Measurements from ENCODE around the gene ELL. TPM values are rescaled to one million over a fixed set of nuclear protein-coding genes. Genes with fewer than 3 reads are reported as not detected.

The ELL gene
- total RNA-seq, 6 experiments from 2014 or later: 15.7 to 17.8 (median 16.4) TPM

DNA sequence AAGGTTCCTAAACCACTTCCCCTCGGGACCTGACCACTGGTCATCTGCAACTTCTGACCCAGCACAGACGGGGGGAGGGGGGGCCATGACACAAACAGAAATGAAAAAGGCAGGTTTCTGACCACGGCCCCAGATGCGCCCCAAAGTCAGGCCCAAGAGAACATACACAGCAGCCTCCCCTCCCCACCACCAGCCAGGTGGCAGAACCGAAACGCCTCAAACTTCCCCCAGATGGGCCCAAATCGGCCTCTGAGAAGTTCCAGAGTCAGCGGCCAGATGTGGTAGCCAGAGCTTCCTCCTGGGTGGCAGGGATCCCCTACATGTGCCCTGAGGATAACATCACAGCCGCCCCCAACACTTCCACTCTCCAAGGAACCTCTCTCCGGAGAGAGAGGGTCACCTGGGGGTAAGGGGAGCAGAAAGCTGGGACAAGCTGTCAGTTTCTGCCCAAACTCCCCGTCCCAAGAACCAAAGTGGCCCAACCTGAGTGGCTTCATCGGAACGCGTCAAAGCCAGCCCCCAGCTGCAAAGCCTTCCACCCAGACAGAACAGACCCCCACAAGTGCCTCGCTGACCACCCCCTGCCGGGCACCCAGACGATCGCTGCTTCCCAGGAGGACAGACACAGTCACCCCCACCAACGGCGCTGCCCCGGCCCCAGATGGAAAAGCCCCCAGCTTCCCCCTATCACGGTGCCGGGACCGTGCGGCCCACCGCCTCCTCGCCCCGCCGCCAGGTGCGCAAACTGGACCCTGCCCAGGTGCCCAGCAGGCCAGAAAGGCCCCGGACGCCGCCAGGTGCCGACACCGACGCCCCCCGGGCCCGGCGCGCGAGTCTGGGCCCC, 800 bp downstream of the ELL start:
- Mint-ChIP-seq H3K9me3 (no peaks in the 10 kb centered on the region), H3K27ac (peak overlapping the region; percentile 97), H3K36me3 (ENCODE audit: low read depth) (peaks cover 7% of the 10 kb centered on the region), H3K27me3 (ENCODE audit: insufficient read depth) (peaks cover 2% of the 10 kb centered on the region; the same call in 1 of the 2 replicates), H3K4me3 (peak overlapping the region; percentile 92), H3K4me1 (ENCODE audit: low read depth) (peaks cover 25% of the 10 kb centered on the region)
- TF ChIP-seq, protein P1, sequence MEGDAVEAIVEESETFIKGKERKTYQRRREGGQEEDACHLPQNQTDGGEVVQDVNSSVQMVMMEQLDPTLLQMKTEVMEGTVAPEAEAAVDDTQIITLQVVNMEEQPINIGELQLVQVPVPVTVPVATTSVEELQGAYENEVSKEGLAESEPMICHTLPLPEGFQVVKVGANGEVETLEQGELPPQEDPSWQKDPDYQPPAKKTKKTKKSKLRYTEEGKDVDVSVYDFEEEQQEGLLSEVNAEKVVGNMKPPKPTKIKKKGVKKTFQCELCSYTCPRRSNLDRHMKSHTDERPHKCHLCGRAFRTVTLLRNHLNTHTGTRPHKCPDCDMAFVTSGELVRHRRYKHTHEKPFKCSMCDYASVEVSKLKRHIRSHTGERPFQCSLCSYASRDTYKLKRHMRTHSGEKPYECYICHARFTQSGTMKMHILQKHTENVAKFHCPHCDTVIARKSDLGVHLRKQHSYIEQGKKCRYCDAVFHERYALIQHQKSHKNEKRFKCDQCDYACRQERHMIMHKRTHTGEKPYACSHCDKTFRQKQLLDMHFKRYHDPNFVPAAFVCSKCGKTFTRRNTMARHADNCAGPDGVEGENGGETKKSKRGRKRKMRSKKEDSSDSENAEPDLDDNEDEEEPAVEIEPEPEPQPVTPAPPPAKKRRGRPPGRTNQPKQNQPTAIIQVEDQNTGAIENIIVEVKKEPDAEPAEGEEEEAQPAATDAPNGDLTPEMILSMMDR (IDR thresholded peaks at IDR 0.05): peak; percentile 43
- no peak for DNase-seq

DNA sequence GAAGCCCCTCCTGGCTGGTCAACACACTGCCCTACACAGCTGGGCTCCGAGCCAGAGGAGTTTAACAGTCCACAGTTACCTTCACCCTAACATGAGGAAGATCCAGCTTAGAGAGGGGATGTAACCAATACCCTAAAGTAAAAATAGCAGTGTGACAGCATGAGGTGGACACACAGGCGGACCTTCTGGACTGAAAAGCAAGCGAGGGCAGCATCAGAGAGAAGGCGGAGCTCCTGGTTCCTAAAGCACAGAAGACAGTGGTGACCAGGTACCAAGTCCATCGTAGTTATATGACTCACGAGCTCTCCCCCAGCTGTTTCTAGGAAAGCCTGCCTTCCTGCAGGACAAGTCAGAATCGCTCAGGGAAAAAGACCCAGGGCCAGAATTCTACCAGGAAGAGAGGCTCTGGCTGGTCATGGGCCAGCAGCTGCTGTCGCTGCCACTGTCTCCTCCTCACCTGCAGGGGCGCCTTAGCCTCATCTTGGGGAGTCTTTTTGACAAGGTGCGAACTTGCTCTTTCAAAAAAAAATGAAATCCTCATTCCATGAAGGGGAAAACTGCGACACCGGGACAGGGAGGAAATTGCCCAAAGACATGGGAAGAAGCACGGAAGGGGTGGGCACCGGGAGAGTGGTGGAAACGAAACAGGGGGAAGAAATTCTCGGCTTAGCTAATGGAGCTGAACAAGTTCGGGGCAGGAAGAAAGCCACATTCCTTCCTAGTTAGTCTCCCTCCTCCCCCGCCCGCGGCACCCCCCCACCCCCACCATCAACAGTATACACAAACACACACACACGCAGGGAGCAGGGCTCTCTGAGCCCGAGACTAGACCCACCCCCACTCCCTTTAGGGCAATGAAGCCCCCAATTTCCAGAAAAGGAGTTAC, 1.7 kb downstream of the ELL start:
- Mint-ChIP-seq H3K36me3 (ENCODE audit: low read depth) (peaks cover 7% of the 10 kb centered on the region), H3K4me3 (peak overlapping the region; percentile 92), H3K9me3 (no peaks in the 10 kb centered on the region), H3K4me1 (ENCODE audit: low read depth) (peaks cover 33% of the 10 kb centered on the region), H3K27me3 (ENCODE audit: insufficient read depth) (peaks cover 2% of the 10 kb centered on the region; the same call in 1 of the 2 replicates), H3K27ac (peak overlapping the region; percentile 97)
- TF ChIP-seq, protein P1 (IDR thresholded peaks at IDR 0.05): peak; percentile 78
- peak; percentile 75 for DNase-seq

DNA sequence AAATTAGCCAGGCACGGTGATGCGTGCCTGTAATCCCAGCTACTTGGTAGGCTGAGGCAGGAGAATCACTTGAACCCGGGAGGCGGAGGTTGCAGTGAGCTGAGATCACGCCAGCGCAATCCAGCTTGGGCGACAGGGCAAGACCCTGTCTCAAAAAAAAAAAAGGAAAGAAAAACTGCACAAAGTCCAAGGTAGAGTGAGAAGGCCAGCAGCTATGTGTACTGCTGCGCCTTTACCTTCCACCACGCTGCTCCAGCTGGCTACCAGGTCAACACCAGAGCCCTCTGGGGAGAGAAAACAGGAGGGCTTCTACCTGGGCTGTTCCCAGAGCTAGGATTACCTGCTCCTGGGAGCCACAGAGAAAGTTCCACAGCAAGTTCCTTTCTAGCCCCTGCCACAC, 3.2 kb downstream of the ELL start:
- H3K27ac Mint-ChIP-seq: peak overlapping the region; percentile 97; the same call in 1 of the 2 replicates
- no peak for DNase-seq
- H3K9me3 Mint-ChIP-seq: no peaks in the 10 kb centered on the region
- peaks cover 2% of the 10 kb centered on the region; the same call in 1 of the 2 replicates for H3K27me3 Mint-ChIP-seq (ENCODE audit: insufficient read depth)
- TF ChIP-seq, protein P1 (IDR thresholded peaks at IDR 0.05): no peak
- no peak overlapping the region for H3K4me3 Mint-ChIP-seq
- H3K4me1 Mint-ChIP-seq (ENCODE audit: low read depth): peaks cover 49% of the 10 kb centered on the region
- peaks cover 7% of the 10 kb centered on the region for H3K36me3 Mint-ChIP-seq (ENCODE audit: low read depth)

DNA sequence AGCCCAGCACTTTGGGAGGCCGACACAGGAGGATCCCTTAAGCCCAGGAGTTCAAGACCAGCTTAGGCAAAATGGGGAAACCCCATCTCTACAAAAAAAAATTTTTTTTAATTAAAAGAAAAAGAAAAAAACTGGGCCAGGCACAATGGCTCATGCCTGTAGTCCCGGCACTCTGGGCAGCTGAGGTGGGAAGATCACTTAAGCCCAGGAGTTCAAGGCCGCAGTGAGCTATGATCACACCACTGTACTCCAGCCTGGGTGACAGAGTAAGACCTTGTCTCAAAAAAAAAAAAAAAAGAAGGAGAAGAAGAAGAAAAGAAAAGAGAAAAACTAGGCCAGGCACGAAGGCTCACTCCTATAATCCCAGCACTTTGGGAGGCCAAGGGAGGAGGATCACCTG, 4.3 kb downstream of the ELL start:
- Mint-ChIP-seq H3K27ac (no peak overlapping the region), H3K4me3 (no peak overlapping the region), H3K36me3 (ENCODE audit: low read depth) (peaks cover 7% of the 10 kb centered on the region), H3K27me3 (ENCODE audit: insufficient read depth) (peaks cover 2% of the 10 kb centered on the region; the same call in 1 of the 2 replicates), H3K4me1 (ENCODE audit: low read depth) (peaks cover 58% of the 10 kb centered on the region), H3K9me3 (no peaks in the 10 kb centered on the region)
- DNase-seq: no peak
- TF ChIP-seq, protein P1 (IDR thresholded peaks at IDR 0.05): no peak

DNA sequence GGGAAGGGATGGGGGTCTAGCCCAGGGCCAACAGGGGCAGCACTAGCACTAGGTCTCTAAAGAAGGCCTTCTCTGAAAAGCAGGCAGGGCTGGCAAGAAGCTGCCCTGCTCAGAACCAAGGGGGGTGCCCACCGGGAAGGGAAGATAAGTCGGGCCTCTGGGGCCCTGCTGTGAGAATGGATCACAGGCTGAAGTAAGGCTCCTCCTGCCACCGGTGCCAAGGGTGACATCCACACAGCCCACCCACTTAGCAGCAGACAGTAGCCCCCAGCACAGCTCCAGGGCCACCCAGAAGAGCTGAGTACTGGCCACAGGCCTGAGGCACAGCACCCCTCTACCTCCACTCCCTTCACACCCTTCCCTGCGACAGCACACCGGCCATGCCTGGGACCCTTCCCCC, 5.9 kb downstream of the ELL start:
- TF ChIP-seq, protein P1 (IDR thresholded peaks at IDR 0.05): no peak
- Mint-ChIP-seq H3K27me3 (ENCODE audit: insufficient read depth) (peaks cover 2% of the 10 kb centered on the region; the same call in 1 of the 2 replicates), H3K4me1 (ENCODE audit: low read depth) (peaks cover 58% of the 10 kb centered on the region), H3K36me3 (ENCODE audit: low read depth) (peaks cover 4% of the 10 kb centered on the region), H3K9me3 (no peaks in the 10 kb centered on the region), H3K4me3 (no peak overlapping the region), H3K27ac (peak overlapping the region; percentile 73)
- DNase-seq: no peak
